DOHH2 (cell line): Measurements from ENCODE around the gene TYMP.

Experiments
- CTCF ChIP-seq: fragments of 200-600 bp; sonication (generic); IDR thresholded peaks from one replicate; pipeline ENCODE4 v1.5.1; 2014; ENCODE audit warnings: antibody characterized with exemption, mild to moderate bottlenecking, low read depth, low read length; ENCODE audit not compliant: poor library complexity, severe bottlenecking
- EZH2phosphoT487 ChIP-seq: fragments of 200-600 bp; sonication (generic); IDR thresholded peaks from 2 replicates; pipeline ENCODE4 v1.6.1; 2017; ENCODE audit warnings: borderline replicate concordance, mild to moderate bottlenecking, antibody characterized with exemption, low read length, moderate library complexity, mixed read lengths

GRCh38 chr22:50530580-50530876, 716 bp upstream of the TYMP start:
- TF ChIP-seq CTCF (no peak), EZH2phosphoT487 (no peak)
